HepG2 (cell line): ENCODE measurements around the gene PRXL2B. TPM values are rescaled to one million over a fixed set of nuclear protein-coding genes. Genes with fewer than 3 reads are reported as not detected.

Experiments
- DPF2 ChIP-seq: sonication (generic); formaldehyde crosslinking; IDR thresholded peaks from 2 replicates; pipeline ENCODE4 v1.4.0; 2020; ENCODE audit warnings: mild to moderate bottlenecking, low read depth, missing genetic modification reagents, borderline replicate concordance
- EEA1 ChIP-seq: sonication (generic); formaldehyde crosslinking; IDR thresholded peaks from 2 replicates; pipeline ENCODE4 v1.5.1; 2020; ENCODE audit warnings: mild to moderate bottlenecking, missing genetic modification reagents, borderline replicate concordance
- ELF4 ChIP-seq: sonication (generic); formaldehyde crosslinking; IDR thresholded peaks from 2 replicates; pipeline ENCODE4 v1.5.0; 2020; ENCODE audit warnings: missing genetic modification reagents, mild to moderate bottlenecking, moderate library complexity, borderline replicate concordance
- GABPA ChIP-seq, 2 experiments: IDR thresholded peaks; 2 replicates each; pipeline ENCODE4 v1.6.1; 2011 to 2016; ENCODE audit warnings: low read depth in 2 of 2, low read length in 1 of 2, missing biosample characterization in 1 of 2, missing genetic modification characterization in 1 of 2
- MYNN ChIP-seq: sonication (generic); formaldehyde crosslinking; IDR thresholded peaks from 2 replicates; pipeline ENCODE4 v1.4.0; 2020; ENCODE audit warnings: mild to moderate bottlenecking, low read depth, missing genetic modification reagents
- NCOA1 ChIP-seq: sonication (generic); formaldehyde crosslinking; IDR thresholded peaks from 2 replicates; pipeline ENCODE4 v1.9.0; 2021; ENCODE audit warnings: missing genetic modification reagents
- PAX8 ChIP-seq: sonication (generic); formaldehyde crosslinking; IDR thresholded peaks from 2 replicates; pipeline ENCODE4 v1.8.0; 2022; ENCODE audit warnings: mild to moderate bottlenecking, missing genetic modification reagents, borderline replicate concordance
- PHF8 ChIP-seq: sonication (generic); formaldehyde crosslinking; IDR thresholded peaks from 2 replicates; pipeline ENCODE4 v1.5.0; 2020; ENCODE audit warnings: missing genetic modification reagents
- POLR2AphosphoS2 ChIP-seq: IDR thresholded peaks from 2 replicates; pipeline ENCODE4 v1.6.1; 2011; ENCODE audit warnings: low read depth, low read length, improper control_type of control experiment
- RCOR2 ChIP-seq: IDR thresholded peaks from 2 replicates; pipeline ENCODE4 v1.6.1; 2016; ENCODE audit warnings: missing biosample characterization, missing genetic modification reagents
- YEATS2 ChIP-seq: sonication (generic); formaldehyde crosslinking; IDR thresholded peaks from 2 replicates; pipeline ENCODE4 v1.4.0; 2020; ENCODE audit warnings: missing genetic modification reagents, borderline replicate concordance
- ZNF124 ChIP-seq: sonication (generic); formaldehyde crosslinking; IDR thresholded peaks from 2 replicates; pipeline ENCODE4 v1.4.0; 2020; ENCODE audit warnings: missing genetic modification reagents
- ZNF230 ChIP-seq: sonication (generic); formaldehyde crosslinking; IDR thresholded peaks from 2 replicates; pipeline ENCODE4 v1.4.0; 2020; ENCODE audit warnings: mild to moderate bottlenecking, missing genetic modification reagents
- ZNF383 ChIP-seq: sonication (generic); formaldehyde crosslinking; IDR thresholded peaks from 2 replicates; pipeline ENCODE4 v1.4.0; 2020; ENCODE audit warnings: missing genetic modification reagents, mild to moderate bottlenecking, borderline replicate concordance
- ZNF616 ChIP-seq: sonication (generic); formaldehyde crosslinking; IDR thresholded peaks from 2 replicates; pipeline ENCODE4 v1.5.0; 2020; ENCODE audit warnings: low read depth, mild to moderate bottlenecking, missing genetic modification reagents
- polyA plus RNA-seq, 8 experiments: library from polyadenylated mRNA; depleted of rRNA in 3 of 8; stranded (reverse) in 7 of 8; unstranded in 1 of 8; fragments of >200 nt; fragmentation: Illumina TruSeq in 4 of 8; extraction: Trizol in 4 of 8; gene quantifications; 2 replicates each; pipeline versions ENCODE4 v1.2.1 to v1.2.3, GENCODE V29; 2011 to 2016; ENCODE audit warnings: low read depth in 4 of 8, missing spikeins in 1 of 8, mixed read lengths in 1 of 8; ENCODE audit not compliant: insufficient read depth in 1 of 8
- total RNA-seq, 5 experiments: library from RNA; depleted of rRNA; stranded (reverse); fragments of >200 nt; fragmentation: Illumina TruSeq; extraction: Trizol; gene quantifications; 2 replicates each; pipeline ENCODE4 v1.2.3, GENCODE V29; 2016; ENCODE audit warnings: low read depth in 1 of 5
- TF ChIP-seq, protein P1 (sequence below): sonication (generic); formaldehyde crosslinking; IDR thresholded peaks from 2 replicates; pipeline ENCODE4 v1.8.1; 2023; ENCODE audit warnings: missing genetic modification reagents, mild to moderate bottlenecking, borderline replicate concordance
- TF ChIP-seq, protein P2 (sequence below): IDR thresholded peaks from 2 replicates; pipeline ENCODE4 v1.6.1; 2016
- TF ChIP-seq, protein P3 (sequence below): sonication (generic); formaldehyde crosslinking; IDR thresholded peaks from 2 replicates; pipeline ENCODE4 v1.5.1; 2020; ENCODE audit warnings: missing genetic modification reagents, mild to moderate bottlenecking, borderline replicate concordance
- TF ChIP-seq, protein P4 (sequence below): sonication (generic); formaldehyde crosslinking; IDR thresholded peaks from 2 replicates; pipeline ENCODE4 v1.4.0; 2020; ENCODE audit warnings: mild to moderate bottlenecking, missing genetic modification reagents
- TF ChIP-seq, protein P5 (sequence below): IDR thresholded peaks from 2 replicates; pipeline ENCODE4 v1.6.1; 2018; ENCODE audit warnings: missing genetic modification reagents
- TF ChIP-seq, protein P6 (sequence below): sonication (generic); formaldehyde crosslinking; IDR thresholded peaks from 2 replicates; pipeline ENCODE4 v1.5.0; 2020; ENCODE audit warnings: missing genetic modification reagents

PRXL2B gene
- total and polyA plus RNA-seq, 2 of the 13 experiments (the other 11 are each of a cell fraction or from before 2014, with no cell fraction given), result 16.8 to 22.1 TPM

DNA sequence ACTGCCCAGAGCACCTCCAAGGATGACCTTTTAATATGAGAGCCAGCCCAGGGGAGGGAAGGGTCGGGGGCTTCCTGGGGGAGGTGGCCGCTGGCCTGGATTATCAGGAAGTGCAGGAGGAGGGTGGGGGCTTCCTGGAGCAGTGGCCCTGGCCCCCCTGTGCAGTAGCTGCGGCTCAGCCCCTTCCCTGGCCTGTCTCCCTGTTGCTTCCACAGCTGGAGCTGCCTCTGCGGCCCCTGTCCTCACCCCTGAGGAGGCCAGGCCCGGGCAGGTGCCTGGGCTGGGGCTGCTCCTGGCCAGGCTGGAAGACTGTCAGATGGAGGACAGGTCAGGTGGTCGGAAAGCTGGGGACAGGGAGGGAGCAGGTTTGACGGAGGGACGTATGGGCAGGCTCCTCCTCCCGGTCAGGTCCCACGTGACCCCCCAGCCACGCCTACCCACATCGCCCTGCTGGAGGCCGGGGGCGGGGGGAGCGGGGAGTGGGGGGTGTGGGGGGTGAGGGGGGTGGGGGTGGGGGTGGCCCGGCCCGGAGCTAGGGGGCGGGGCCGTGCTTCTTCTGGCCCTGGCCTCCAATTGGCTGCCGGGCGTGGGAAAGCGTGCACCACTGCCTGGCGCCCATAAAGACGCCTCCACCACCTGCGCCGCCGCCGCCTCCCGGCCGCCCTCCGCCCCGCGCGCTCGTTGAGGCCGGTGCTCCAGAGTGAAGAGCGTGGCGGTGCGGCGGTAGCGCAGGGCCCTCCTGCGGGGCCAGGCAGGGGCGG is 40.6 kb upstream of the PRXL2B start (continued):
- TF ChIP-seq DPF2 (CRISPR knock-in tag), result no peak; the same call in 1 of the 2 replicates
- TF ChIP-seq, protein P1, sequence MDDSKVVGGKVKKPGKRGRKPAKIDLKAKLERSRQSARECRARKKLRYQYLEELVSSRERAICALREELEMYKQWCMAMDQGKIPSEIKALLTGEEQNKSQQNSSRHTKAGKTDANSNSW (CRISPR knock-in tag), result no peak
- no peak for TF ChIP-seq ZNF124
- TF ChIP-seq NCOA1 (CRISPR knock-in tag), result no peak
- no peak for TF ChIP-seq RCOR2 (CRISPR knock-in tag)
- TF ChIP-seq ELF4 (CRISPR knock-in tag), result no peak
- no peak for TF ChIP-seq ZNF616 (CRISPR knock-in tag)
- TF ChIP-seq ZNF383, result no peak
- TF ChIP-seq, protein P2, sequence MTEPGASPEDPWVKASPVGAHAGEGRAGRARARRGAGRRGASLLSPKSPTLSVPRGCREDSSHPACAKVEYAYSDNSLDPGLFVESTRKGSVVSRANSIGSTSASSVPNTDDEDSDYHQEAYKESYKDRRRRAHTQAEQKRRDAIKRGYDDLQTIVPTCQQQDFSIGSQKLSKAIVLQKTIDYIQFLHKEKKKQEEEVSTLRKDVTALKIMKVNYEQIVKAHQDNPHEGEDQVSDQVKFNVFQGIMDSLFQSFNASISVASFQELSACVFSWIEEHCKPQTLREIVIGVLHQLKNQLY, result no peak
- TF ChIP-seq, protein P3, sequence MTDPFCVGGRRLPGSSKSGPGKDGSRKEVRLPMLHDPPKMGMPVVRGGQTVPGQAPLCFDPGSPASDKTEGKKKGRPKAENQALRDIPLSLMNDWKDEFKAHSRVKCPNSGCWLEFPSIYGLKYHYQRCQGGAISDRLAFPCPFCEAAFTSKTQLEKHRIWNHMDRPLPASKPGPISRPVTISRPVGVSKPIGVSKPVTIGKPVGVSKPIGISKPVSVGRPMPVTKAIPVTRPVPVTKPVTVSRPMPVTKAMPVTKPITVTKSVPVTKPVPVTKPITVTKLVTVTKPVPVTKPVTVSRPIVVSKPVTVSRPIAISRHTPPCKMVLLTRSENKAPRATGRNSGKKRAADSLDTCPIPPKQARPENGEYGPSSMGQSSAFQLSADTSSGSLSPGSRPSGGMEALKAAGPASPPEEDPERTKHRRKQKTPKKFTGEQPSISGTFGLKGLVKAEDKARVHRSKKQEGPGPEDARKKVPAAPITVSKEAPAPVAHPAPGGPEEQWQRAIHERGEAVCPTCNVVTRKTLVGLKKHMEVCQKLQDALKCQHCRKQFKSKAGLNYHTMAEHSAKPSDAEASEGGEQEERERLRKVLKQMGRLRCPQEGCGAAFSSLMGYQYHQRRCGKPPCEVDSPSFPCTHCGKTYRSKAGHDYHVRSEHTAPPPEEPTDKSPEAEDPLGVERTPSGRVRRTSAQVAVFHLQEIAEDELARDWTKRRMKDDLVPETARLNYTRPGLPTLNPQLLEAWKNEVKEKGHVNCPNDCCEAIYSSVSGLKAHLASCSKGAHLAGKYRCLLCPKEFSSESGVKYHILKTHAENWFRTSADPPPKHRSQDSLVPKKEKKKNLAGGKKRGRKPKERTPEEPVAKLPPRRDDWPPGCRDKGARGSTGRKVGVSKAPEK (CRISPR knock-in tag), result no peak
- TF ChIP-seq GABPA (IDR thresholded peaks at IDR 0.05; ENCODE audit: low read depth, low read length), result no peak
- no peak for TF ChIP-seq GABPA (CRISPR knock-in tag; IDR thresholded peaks at IDR 0.05; ENCODE audit: low read depth)
- no peak for TF ChIP-seq YEATS2
- TF ChIP-seq, protein P4, sequence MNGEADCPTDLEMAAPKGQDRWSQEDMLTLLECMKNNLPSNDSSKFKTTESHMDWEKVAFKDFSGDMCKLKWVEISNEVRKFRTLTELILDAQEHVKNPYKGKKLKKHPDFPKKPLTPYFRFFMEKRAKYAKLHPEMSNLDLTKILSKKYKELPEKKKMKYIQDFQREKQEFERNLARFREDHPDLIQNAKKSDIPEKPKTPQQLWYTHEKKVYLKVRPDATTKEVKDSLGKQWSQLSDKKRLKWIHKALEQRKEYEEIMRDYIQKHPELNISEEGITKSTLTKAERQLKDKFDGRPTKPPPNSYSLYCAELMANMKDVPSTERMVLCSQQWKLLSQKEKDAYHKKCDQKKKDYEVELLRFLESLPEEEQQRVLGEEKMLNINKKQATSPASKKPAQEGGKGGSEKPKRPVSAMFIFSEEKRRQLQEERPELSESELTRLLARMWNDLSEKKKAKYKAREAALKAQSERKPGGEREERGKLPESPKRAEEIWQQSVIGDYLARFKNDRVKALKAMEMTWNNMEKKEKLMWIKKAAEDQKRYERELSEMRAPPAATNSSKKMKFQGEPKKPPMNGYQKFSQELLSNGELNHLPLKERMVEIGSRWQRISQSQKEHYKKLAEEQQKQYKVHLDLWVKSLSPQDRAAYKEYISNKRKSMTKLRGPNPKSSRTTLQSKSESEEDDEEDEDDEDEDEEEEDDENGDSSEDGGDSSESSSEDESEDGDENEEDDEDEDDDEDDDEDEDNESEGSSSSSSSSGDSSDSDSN (CRISPR knock-in tag), result no peak
- TF ChIP-seq, protein P5, sequence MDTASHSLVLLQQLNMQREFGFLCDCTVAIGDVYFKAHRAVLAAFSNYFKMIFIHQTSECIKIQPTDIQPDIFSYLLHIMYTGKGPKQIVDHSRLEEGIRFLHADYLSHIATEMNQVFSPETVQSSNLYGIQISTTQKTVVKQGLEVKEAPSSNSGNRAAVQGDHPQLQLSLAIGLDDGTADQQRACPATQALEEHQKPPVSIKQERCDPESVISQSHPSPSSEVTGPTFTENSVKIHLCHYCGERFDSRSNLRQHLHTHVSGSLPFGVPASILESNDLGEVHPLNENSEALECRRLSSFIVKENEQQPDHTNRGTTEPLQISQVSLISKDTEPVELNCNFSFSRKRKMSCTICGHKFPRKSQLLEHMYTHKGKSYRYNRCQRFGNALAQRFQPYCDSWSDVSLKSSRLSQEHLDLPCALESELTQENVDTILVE, result no peak
- no peak for TF ChIP-seq ZNF230 (CRISPR knock-in tag)
- TF ChIP-seq, protein P6, sequence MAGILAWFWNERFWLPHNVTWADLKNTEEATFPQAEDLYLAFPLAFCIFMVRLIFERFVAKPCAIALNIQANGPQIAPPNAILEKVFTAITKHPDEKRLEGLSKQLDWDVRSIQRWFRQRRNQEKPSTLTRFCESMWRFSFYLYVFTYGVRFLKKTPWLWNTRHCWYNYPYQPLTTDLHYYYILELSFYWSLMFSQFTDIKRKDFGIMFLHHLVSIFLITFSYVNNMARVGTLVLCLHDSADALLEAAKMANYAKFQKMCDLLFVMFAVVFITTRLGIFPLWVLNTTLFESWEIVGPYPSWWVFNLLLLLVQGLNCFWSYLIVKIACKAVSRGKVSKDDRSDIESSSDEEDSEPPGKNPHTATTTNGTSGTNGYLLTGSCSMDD, result no peak
- TF ChIP-seq EEA1 (CRISPR knock-in tag), result no peak
- no peak for TF ChIP-seq POLR2AphosphoS2
- TF ChIP-seq MYNN, result no peak
- TF ChIP-seq PAX8 (CRISPR knock-in tag), result no peak
- TF ChIP-seq PHF8 (CRISPR knock-in tag), result peak; percentile 32; the same call in 1 of the 2 replicates
